TTC549 (cell line): ENCODE results near the gene NRXN3.

ENCODE experiments used
- FAIRE-seq: peaks from 2 replicates; lab custom pipeline; 2012; peaks lifted over from hg19 to GRCh38; lab: Jason Lieb, UNC

NRXN3 gene

DNA sequence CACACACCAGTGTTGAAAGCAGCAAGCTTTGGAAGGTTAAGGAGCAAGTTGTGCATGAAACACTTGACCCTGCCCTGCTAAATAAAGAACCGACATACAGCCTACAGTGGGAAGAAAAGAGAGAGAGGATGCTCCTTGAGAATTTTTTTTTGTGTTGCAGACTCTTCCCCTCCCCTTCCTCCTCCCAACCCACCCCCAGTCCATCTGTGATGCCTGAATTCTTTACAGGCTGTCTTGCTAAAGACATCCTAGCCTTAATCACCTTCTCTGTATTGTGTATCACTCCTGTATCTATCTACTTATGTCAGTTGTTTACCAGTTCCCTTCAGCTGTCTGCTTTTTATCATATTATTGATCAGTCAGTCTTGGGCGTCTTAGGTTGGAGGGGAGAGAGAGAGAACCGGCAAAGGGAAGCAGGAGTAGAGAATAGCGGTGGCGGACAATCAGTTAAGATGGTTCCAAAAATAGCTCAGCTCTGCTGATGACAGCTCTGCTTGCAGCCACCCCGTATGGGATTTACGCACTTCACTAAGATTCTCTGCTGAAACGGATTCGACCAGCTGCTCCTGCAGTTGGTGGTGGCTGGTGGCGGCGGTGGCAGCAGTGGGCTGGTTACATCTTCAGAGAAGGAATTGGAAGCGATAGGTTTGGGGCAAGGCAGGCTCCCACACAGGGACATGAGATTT lies 664.7 kb downstream of the NRXN3 start:
- FAIRE-seq: no peak

DNA sequence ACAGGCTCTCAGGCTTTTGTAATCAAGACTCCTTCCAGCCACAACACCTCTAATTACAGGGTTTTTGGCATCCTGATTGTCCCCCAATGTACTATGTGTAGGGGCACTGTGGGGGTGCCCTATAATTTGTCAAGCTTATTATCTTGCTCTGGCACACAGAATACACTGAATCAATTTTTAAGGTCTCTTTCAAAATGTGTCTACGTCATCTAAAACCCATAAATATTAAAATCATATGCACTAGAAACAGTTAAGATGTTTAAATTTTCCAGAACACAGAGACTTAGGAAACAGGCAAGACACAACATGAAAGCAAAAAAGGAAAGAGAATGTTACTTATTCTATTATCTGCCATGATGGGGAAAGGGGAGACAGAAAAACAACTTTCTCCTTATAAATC lies 665.7 kb downstream of the NRXN3 start:
- FAIRE-seq: no peak

GRCh38 chr14:78836777-78837176 lies 666.6 kb downstream of the NRXN3 start:
- FAIRE-seq: no peak

- no peak for FAIRE-seq
These were observed 668.8 kb downstream of the NRXN3 start for GRCh38 chr14:78838959-78839358.

GRCh38 chr14:78840898-78841297 lies 670.7 kb downstream of the NRXN3 start:
- FAIRE-seq: no peak

DNA sequence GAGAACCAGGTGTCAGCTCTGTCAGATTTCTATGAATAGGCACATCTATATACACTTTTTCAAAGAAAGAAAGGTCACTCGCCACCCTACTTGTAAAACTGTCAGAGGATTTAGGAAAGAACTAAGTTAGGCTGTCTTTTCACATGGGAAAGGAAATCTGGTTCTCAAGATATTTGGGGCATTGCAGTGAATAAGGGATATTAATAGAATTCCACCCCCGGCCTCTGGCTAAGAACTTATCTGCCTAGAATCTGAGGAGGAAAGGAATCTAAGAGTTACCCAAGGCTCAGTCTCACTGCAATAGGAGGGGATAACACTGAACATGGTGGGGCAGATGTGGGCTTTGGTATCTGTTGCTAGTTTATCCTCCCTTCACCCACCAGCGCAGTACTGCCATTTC lies 677.6 kb downstream of the NRXN3 start:
- no peak for FAIRE-seq

GRCh38 chr14:78848234-78848820 lies 678.2 kb downstream of the NRXN3 start:
- no peak for FAIRE-seq

DNA sequence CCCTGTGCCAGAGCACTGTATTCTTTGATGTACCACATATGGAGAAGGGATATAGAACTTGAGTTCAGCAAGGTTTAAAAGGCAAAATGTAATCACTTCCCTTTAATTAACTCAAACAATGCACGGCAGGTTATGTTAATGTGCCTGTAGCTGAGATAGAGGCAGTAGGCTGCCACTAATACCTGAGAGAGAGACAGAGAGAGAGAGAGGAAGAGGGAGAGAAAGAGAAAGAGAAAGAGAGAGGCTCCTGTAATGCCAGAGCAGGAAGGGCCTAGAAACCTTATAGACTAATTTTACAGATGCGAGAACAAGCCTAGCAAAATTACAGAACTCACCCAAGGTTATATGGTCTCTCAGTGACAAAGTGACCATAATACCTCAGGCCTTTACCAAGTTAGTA lies 679.8 kb downstream of the NRXN3 start:
- FAIRE-seq: no peak

DNA sequence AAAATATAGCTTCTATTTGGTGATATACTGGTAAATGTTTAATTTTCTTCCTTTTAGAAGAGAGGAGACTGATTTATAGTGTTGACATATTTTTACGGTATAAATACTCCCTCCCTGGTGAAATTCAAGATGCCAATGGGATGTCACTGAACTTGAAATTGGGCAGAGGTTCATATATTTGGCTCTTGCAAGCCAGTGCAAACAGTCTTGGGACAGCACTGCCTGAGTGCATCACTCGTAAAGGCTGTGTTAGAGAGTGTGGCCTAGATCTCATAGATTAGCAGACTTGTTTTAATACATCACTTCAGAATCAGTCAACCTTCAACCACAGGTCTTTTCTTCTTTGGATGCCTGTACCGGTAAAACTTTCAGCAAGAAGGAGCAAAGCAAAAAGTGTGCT lies 681.0 kb downstream of the NRXN3 start:
- FAIRE-seq: no peak

GRCh38 chr14:78852040-78852439 lies 681.9 kb downstream of the NRXN3 start:
- FAIRE-seq: no peak

DNA sequence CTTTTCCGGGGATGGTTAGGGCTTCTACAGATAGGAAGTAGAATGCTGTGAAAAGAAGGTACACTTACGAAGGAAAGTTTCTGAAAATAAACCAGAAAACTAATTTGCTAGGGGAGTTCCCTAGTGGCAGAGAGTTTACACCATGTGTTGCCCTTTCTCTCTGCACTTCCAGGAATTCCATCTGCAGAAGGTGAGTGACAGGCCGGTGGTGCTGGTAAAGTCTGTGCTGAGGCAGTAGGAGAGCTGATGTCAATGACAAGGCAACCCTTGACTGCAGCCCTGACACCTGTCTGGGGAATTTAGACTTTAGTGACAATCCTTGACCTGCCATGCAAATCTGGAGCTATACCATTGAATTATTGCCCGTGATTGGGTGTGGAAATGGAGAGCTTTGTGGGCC lies 687.8 kb downstream of the NRXN3 start:
- no peak for FAIRE-seq

DNA sequence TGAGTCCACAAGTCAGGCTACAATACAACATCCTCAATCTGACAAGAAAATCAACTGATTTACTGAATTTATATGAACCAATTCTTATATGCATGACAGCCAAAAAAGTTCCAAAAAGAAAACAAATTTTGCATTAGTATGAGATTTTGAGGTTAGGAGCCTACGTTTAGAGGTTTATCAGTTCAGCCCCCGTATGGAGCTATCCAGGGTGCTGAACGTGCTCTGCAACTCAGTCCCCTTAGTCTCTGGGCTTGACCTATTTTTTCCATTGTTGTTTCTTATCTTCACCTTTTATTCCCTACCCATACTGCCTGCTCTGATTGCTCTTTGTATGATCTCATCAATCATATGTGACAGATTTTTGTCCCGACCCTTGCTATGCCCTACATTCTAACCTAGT lies 693.0 kb downstream of the NRXN3 start:
- no peak for FAIRE-seq

- FAIRE-seq: no peak
These were observed 702.7 kb downstream of the NRXN3 start for GRCh38 chr14:78872837-78873236.

DNA sequence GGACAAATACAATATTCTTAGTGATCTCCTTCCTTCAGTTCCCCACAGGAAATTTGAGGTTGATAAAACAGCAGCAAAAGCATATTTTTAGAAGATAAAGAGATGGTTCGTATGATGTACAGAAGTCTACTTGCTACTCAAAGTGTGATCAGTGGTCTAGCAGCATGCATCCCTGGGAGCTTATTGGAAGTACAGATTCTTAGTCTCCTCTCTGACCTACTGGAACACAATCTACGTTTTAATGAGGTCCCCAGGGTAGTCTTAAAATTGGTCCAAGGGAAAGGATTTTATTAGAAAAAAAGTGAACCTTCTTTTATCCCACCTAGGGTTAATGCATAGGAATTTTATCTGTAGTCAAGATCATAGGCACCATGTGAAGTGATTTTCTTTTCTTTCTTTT lies 703.4 kb downstream of the NRXN3 start:
- FAIRE-seq: no peak

GRCh38 chr14:78875049-78875448 lies 704.9 kb downstream of the NRXN3 start:
- no peak for FAIRE-seq

GRCh38 chr14:78885884-78886283 lies 715.7 kb downstream of the NRXN3 start:
- FAIRE-seq: no peak

- no peak for FAIRE-seq
These were observed 727.3 kb downstream of the NRXN3 start for GRCh38 chr14:78897443-78897842.

DNA sequence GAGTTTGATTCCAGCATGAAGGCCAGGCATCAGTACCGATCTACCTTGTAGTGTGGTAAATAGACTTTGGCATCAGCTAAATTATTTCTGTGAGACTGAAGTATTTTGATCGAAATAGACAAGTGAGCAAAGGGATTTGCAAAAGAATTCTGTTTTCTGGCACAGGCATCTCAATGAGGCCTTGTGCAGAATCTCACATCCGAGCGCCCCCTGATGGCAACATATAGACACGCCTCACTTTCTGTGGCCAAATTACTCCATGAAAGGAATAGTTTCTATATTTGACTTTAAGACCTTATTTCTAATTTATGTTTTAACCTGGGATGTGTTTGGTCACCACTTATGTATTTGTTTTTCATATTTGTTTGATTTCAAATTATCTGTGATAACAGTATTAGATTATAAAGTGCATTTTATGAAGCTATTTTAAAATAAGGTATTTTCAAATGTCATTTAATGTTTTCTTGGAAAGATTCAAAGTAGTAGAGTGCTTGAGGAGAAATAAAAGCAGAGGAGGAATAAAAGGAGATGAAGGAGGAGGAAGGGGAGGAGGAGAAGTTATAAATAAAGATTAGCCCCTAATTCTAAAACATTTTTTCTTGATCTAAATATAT lies 731.9 kb downstream of the NRXN3 start:
- FAIRE-seq: peak; percentile 22

DNA sequence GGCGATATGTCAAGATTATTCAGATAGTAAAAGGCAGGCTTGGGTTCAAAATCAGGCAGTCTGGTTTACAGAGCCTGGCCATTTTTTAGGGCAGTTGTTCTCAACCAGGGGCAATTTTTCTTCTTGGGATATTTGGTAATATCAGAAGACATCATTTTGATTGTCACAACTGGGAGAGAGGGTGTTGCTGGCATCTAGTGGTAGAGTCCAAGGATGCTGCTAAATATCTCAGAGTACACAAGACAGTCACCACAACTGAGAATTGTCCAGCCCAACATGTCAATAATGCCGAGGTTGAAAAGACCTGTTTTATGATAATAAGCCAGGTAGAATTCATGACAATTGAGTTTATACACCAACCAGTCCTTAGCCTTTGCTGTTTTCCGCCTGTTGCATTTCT lies 733.9 kb downstream of the NRXN3 start:
- no peak for FAIRE-seq

DNA sequence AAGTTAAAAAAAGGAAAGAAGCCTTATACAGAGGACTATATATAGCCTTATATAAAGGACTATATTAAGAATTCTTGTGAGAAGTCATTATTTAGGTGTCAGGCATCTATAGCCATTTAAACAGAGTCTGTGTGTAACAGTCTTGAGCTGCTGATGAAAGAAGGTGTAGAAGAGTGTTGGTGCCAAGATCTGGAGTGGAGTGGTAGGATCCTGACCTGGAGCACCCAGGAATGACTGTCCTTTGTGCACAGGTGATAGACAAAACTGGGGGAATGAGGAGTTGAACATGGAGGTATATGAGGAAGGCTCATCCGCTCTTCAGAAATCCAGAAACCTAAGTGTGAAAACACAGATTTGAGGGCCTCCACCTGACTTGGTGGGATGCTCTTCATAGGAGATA lies 747.3 kb downstream of the NRXN3 start:
- FAIRE-seq: no peak

- no peak for FAIRE-seq
These were observed 751.7 kb downstream of the NRXN3 start for GRCh38 chr14:78921856-78922255.

DNA sequence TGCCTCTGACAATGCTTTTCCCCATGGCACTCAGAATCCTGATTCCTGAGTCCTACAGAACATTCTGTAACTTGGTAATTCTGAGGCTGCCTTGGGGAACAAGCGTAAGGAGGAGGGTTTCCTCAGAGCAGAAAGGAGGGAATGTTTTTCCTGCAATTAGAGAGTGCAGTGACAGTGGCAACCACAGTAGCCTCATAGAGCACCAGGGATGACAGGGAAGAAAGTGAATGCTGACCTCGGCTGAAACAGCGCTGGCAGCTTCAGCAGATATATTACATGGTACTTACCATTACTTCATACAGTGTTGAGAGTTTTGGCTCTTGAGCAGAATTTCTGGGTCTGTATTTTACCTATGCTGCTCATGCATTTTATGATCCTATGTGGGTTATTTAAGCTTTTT lies 757.1 kb downstream of the NRXN3 start:
- no peak for FAIRE-seq

DNA sequence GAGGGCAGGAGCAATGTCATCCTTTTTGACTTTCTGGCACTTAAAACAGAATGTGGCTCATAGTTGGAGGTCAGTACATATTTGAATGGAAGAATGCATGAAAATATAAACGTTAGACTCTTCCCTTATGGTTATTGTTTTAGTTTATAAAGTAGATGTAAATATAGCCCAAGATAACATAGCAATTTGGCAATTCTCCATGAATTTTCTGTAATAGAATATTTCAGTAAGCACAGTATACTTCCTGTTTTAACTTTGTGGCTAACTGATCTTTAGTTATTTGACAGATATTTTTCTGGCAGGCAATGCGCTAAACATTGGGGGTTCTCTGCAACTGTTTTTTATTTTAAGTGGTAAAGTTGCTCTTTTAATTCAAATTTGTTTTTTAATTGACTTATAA lies 763.0 kb downstream of the NRXN3 start:
- FAIRE-seq: no peak

DNA sequence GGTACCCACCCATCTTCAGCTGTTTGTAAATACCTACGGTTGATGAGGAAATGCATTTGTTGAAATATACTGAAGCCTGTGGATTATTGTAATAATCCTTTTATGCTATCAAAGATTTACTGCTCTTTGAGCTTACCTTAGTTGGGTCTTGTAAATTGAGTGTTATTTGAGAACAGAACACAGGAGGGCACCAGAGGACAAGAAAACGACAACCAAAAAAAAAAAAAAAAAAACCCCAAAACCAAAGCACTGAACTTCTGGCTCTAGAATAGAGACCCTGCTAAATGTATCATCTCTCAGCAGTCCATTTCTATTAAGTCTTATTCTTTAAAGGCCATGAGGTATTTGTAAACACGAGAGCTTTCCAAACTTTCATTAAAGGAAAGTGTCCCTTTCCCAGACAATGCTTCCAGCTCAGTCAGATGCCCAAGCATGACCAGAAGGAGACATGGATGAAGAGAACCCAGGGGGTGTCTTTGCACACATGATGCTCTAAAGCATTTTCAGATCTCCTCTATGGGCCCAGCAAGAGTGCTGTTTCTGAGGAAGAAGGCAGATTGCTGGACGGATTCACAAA lies 763.9 kb downstream of the NRXN3 start:
- peak; percentile 66 for FAIRE-seq
